Astrocyte (in vitro differentiated cells and primary cell): ENCODE results near the gene EPHB1.

ENCODE experiments used
- CTCF ChIP-seq: IDR thresholded peaks from 2 replicates; pipeline ENCODE4 v1.5.1; 2011; ENCODE audit warnings: low read depth, mild to moderate bottlenecking, inconsistent platforms, low read length, moderate library complexity; ENCODE audit not compliant: insufficient read depth
- EZH2 ChIP-seq: IDR thresholded peaks from 2 replicates; pipeline ENCODE4 v1.6.1; 2012; ENCODE audit warnings: mild to moderate bottlenecking, low read length, inconsistent platforms; ENCODE audit not compliant: insufficient read depth

- TF ChIP-seq CTCF = no peak
- no peak for TF ChIP-seq EZH2
Measured at GRCh38 chr3:134749802-134750553, 45.1 kb upstream of the EPHB1 start.
